ENCODE results near the gene CCHCR1. TPM values are rescaled to one million over a fixed set of nuclear protein-coding genes. Genes with fewer than 3 reads are reported as not detected.
A peak's percentile ranks its signal among the peaks of the same experiment; 100 is the strongest.

Gene CCHCR1
- total and polyA plus RNA-seq, 2 experiments from 2014 or later = 6.1 to 8.9 TPM

GRCh38 chr6:31158863-31159855, 1.6 kb upstream of the CCHCR1 start:
- no peaks in the 10 kb centered on the region for H3K36me3 ChIP-seq (replicated peaks; ENCODE audit: insufficient read depth, low read depth)
- peak overlapping the region; percentile 65 for H2AFZ ChIP-seq
- no peaks in the 10 kb centered on the region for H3K9me2 ChIP-seq (replicated peaks; ENCODE audit: insufficient read depth)
- H3K4me1 ChIP-seq (ENCODE audit: insufficient read depth) = peaks cover 5% of the 10 kb centered on the region
- 14% methylated on average over 32 of the region's 35 CpGs for WGBS (ENCODE audit: low lambda C conversion rate, missing lambda C conversion rate)
- DNase-seq (ENCODE audit: low spot score) = no peak
- H3K27me3 ChIP-seq = no peaks in the 10 kb centered on the region
- H3K27ac ChIP-seq = no peak overlapping the region
- TF ChIP-seq CTCF (IDR thresholded peaks at IDR 0.05; ENCODE audit: poor library complexity) (no peak), EZH2phosphoT487 (IDR thresholded peaks at IDR 0.05; ENCODE audit: low read depth, severe bottlenecking, unreplicated experiment) (no peak), EZH2 (IDR thresholded peaks at IDR 0.05; ENCODE audit: borderline replicate concordance) (no peak)
- peak overlapping the region; percentile 83 for H3K4me2 ChIP-seq
- H3K9me3 ChIP-seq (ENCODE audit: low read depth) = no peaks in the 10 kb centered on the region
- peak overlapping the region; percentile 38 for H3K4me3 ChIP-seq
- no peaks in the 10 kb centered on the region for H3K79me2 ChIP-seq
- no peaks in the 10 kb centered on the region for H4K20me1 ChIP-seq (ENCODE audit: insufficient read depth, poor library complexity, severe bottlenecking)

GRCh38 chr6:31158140-31158862, 699 bp upstream of the CCHCR1 start, which contains the start of gene TCF19:
Gene TCF19, plus strand, starts transcription at chr6:31158589. Its CDS starts 881 bp downstream, at chr6:31159470.
- Histone ChIP-seq H3K4me3 (peak within 1 kb of the TSS; percentile 38), H3K9me3 (ENCODE audit: low read depth) (no peaks in the 10 kb centered on the region), H4K20me1 (ENCODE audit: insufficient read depth, poor library complexity, severe bottlenecking) (no peaks in the 10 kb centered on the region), H3K27ac (no peak within 1 kb of the TSS), H3K79me2 (no peaks in the 10 kb centered on the region), H3K4me1 (ENCODE audit: insufficient read depth) (peaks cover 5% of the 10 kb centered on the region), H2AFZ (peak within 1 kb of the TSS; percentile 68), H3K36me3 (replicated peaks; ENCODE audit: insufficient read depth, low read depth) (no peaks in the 10 kb centered on the region), H3K9me2 (replicated peaks; ENCODE audit: insufficient read depth) (no peaks in the 10 kb centered on the region), H3K27me3 (no peaks in the 10 kb centered on the region), H3K4me2 (peak within 1 kb of the TSS; percentile 83)
- WGBS (ENCODE audit: low lambda C conversion rate, missing lambda C conversion rate) = under 1% methylated on average over 65 of the region's 65 CpGs
- no peak for TF ChIP-seq CTCF (IDR thresholded peaks at IDR 0.05; ENCODE audit: poor library complexity)
- no peak for TF ChIP-seq EZH2phosphoT487 (IDR thresholded peaks at IDR 0.05; ENCODE audit: low read depth, severe bottlenecking, unreplicated experiment)
- TF ChIP-seq EZH2 (IDR thresholded peaks at IDR 0.05; ENCODE audit: borderline replicate concordance) = no peak
- peak; percentile 99 for DNase-seq (ENCODE audit: low spot score)

- DNase-seq (ENCODE audit: low spot score) = no peak
- Histone ChIP-seq H3K9me3 (ENCODE audit: low read depth) (no peaks in the 10 kb centered on the region), H2AFZ (no peak overlapping the region), H3K36me3 (replicated peaks; ENCODE audit: insufficient read depth, low read depth) (no peaks in the 10 kb centered on the region), H3K79me2 (no peaks in the 10 kb centered on the region), H4K20me1 (ENCODE audit: insufficient read depth, poor library complexity, severe bottlenecking) (no peaks in the 10 kb centered on the region), H3K4me1 (ENCODE audit: insufficient read depth) (peaks cover 5% of the 10 kb centered on the region), H3K4me3 (no peak overlapping the region), H3K27ac (no peak overlapping the region), H3K27me3 (no peaks in the 10 kb centered on the region), H3K9me2 (replicated peaks; ENCODE audit: insufficient read depth) (no peaks in the 10 kb centered on the region), H3K4me2 (no peak overlapping the region)
- WGBS (ENCODE audit: low lambda C conversion rate, missing lambda C conversion rate) = 94% methylated on average over 7 of the region's 7 CpGs
- no peak for TF ChIP-seq EZH2phosphoT487 (IDR thresholded peaks at IDR 0.05; ENCODE audit: low read depth, severe bottlenecking, unreplicated experiment)
- TF ChIP-seq EZH2 (IDR thresholded peaks at IDR 0.05; ENCODE audit: borderline replicate concordance) = no peak
- TF ChIP-seq CTCF (IDR thresholded peaks at IDR 0.05; ENCODE audit: poor library complexity) = no peak
Measured at GRCh38 chr6:31156641-31157040, 961 bp downstream of the CCHCR1 start.

All from hepatocyte (in vitro differentiated cells).